ENCODE data around the gene PIK3C3. TPM values are rescaled to one million over a fixed set of nuclear protein-coding genes. Genes with fewer than 3 reads are reported as not detected.
"Not testable (repeated sequence)": the region's sequence is repeated elsewhere in the genome, so short reads cannot be mapped to it uniquely, and the experiment has no call there.

Gene PIK3C3
- polyA plus RNA-seq, 1 donor, result 33.9 TPM

GRCh38 chr18:42024131-42024530 is 69.1 kb downstream of the PIK3C3 start:
- DNase-seq (ENCODE audit: low read depth), result no peak

- DNase-seq (ENCODE audit: low read depth), result no peak
These were observed 70.5 kb downstream of the PIK3C3 start for GRCh38 chr18:42025491-42025890.

GRCh38 chr18:42025974-42026625 is 71.1 kb downstream of the PIK3C3 start:
- DNase-seq (ENCODE audit: low read depth), result no peak

- no peak for DNase-seq (ENCODE audit: low read depth)
These were observed 73.3 kb downstream of the PIK3C3 start for GRCh38 chr18:42028247-42028832.

- no peak for DNase-seq (ENCODE audit: low read depth)
These were observed 74.1 kb downstream of the PIK3C3 start for GRCh38 chr18:42029092-42029491.

- DNase-seq (ENCODE audit: low read depth), result no peak
These were observed 75.7 kb downstream of the PIK3C3 start for GRCh38 chr18:42030586-42031182.

- no peak for DNase-seq (ENCODE audit: low read depth)
These were observed 77.4 kb downstream of the PIK3C3 start for GRCh38 chr18:42032447-42032846.

GRCh38 chr18:42033137-42033810 is 78.2 kb downstream of the PIK3C3 start:
- DNase-seq (ENCODE audit: low read depth), result no peak

GRCh38 chr18:42038936-42039335 is 83.9 kb downstream of the PIK3C3 start:
- no peak for DNase-seq (ENCODE audit: low read depth)

- no peak for DNase-seq (ENCODE audit: low read depth)
These were observed 84.4 kb downstream of the PIK3C3 start for GRCh38 chr18:42039396-42039795.

GRCh38 chr18:42041793-42042192 is 86.8 kb downstream of the PIK3C3 start:
- no peak for DNase-seq (ENCODE audit: low read depth)

- DNase-seq (ENCODE audit: low read depth), result no peak
These were observed 90.3 kb downstream of the PIK3C3 start for GRCh38 chr18:42045346-42045745.

- DNase-seq (ENCODE audit: low read depth), result no peak
These were observed 92.7 kb downstream of the PIK3C3 start for GRCh38 chr18:42047721-42048120.

- no peak for DNase-seq (ENCODE audit: low read depth)
These were observed 93.1 kb downstream of the PIK3C3 start for GRCh38 chr18:42048158-42048557.

- DNase-seq (ENCODE audit: low read depth), result not testable (repeated sequence)
These were observed 94.5 kb downstream of the PIK3C3 start for GRCh38 chr18:42049536-42049935.

- DNase-seq (ENCODE audit: low read depth), result no peak
These were observed 96.4 kb downstream of the PIK3C3 start for GRCh38 chr18:42051411-42051810.

- no peak for DNase-seq (ENCODE audit: low read depth)
These were observed 97.2 kb downstream of the PIK3C3 start for GRCh38 chr18:42052122-42052708.

GRCh38 chr18:42053188-42053781 is 98.3 kb downstream of the PIK3C3 start:
- DNase-seq (ENCODE audit: low read depth), result peak; percentile 29

- DNase-seq (ENCODE audit: low read depth), result no peak
These were observed 109.1 kb downstream of the PIK3C3 start for GRCh38 chr18:42064109-42064508.

- no peak for DNase-seq (ENCODE audit: low read depth)
These were observed 112.5 kb downstream of the PIK3C3 start for GRCh38 chr18:42067518-42067917.

- no peak for DNase-seq (ENCODE audit: low read depth)
These were observed 113.0 kb downstream of the PIK3C3 start for GRCh38 chr18:42068030-42068429.

GRCh38 chr18:42069036-42069435 is 114.0 kb downstream of the PIK3C3 start:
- no peak for DNase-seq (ENCODE audit: low read depth)
